GM23248 (cell line): Measurements from ENCODE around the gene RERE. TPM values are rescaled to one million over a fixed set of nuclear protein-coding genes. Genes with fewer than 3 reads are reported as not detected.

Source experiments
- DNase-seq: peaks from one replicate; pipeline ENCODE4 v3.0.0-alpha.2; 2015
- H2AFZ ChIP-seq: fragments of 200-600 bp; sonication (generic); 2 replicates; pipeline ENCODE4 v1.6.1; 2016; ENCODE audit warnings: antibody characterized with exemption
- H3F3A ChIP-seq: fragments of 200-600 bp; sonication (generic); 2 replicates; pipeline ENCODE4 v1.6.1; 2016; ENCODE audit warnings: mild to moderate bottlenecking, antibody characterized with exemption, mixed run types; ENCODE audit not compliant: insufficient read depth
- H3K27ac ChIP-seq: fragments of 200-600 bp; sonication (generic); 2 replicates; pipeline ENCODE4 v1.5.1; 2016; ENCODE audit warnings: mild to moderate bottlenecking
- H3K27me3 ChIP-seq: fragments of 200-600 bp; sonication (generic); replicated peaks from 2 replicates; pipeline ENCODE4 v1.6.1; 2016; ENCODE audit warnings: mild to moderate bottlenecking; ENCODE audit not compliant: insufficient read depth
- H3K36me3 ChIP-seq: fragments of 200-600 bp; sonication (generic); 2 replicates; pipeline ENCODE4 v1.6.1; 2016; ENCODE audit warnings: low read depth, mild to moderate bottlenecking
- H3K4me1 ChIP-seq: fragments of 200-600 bp; sonication (generic); 2 replicates; pipeline ENCODE4 v1.6.1; 2016; ENCODE audit warnings: mild to moderate bottlenecking; ENCODE audit not compliant: insufficient read depth
- H3K4me2 ChIP-seq: fragments of 200-600 bp; sonication (generic); one replicate; pipeline ENCODE4 v1.6.1; 2016; ENCODE audit warnings: mild to moderate bottlenecking; ENCODE audit not compliant: unreplicated experiment
- H3K4me3 ChIP-seq: fragments of 200-600 bp; sonication (generic); 2 replicates; pipeline ENCODE4 v1.5.1; 2016; ENCODE audit warnings: mild to moderate bottlenecking
- H3K79me2 ChIP-seq: fragments of 200-600 bp; sonication (generic); 2 replicates; pipeline ENCODE4 v1.6.1; 2016; ENCODE audit warnings: mild to moderate bottlenecking; ENCODE audit not compliant: insufficient read depth
- H3K9ac ChIP-seq: fragments of 200-600 bp; sonication (generic); 2 replicates; pipeline ENCODE4 v1.6.1; 2016; ENCODE audit warnings: mild to moderate bottlenecking
- H3K9me2 ChIP-seq: fragments of 200-600 bp; sonication (generic); 2 replicates; pipeline ENCODE4 v1.6.1; 2016; ENCODE audit warnings: mixed run types, mild to moderate bottlenecking, moderate library complexity; ENCODE audit not compliant: insufficient read depth
- H3K9me3 ChIP-seq: fragments of 200-600 bp; sonication (generic); one replicate; pipeline ENCODE4 v1.6.1; 2017; ENCODE audit warnings: low read depth
- H4K20me1 ChIP-seq: fragments of 200-600 bp; sonication (generic); 2 replicates; pipeline ENCODE4 v1.6.0; 2016; ENCODE audit not compliant: insufficient read depth
- EZH2 ChIP-seq: fragments of 200-600 bp; sonication (generic); IDR thresholded peaks from 2 replicates; pipeline ENCODE4 v1.6.1; 2018; ENCODE audit warnings: antibody characterized with exemption, mild to moderate bottlenecking; ENCODE audit not compliant: insufficient read depth, poor library complexity, severe bottlenecking
- EZH2phosphoT487 ChIP-seq: fragments of 200-600 bp; sonication (generic); IDR thresholded peaks from 2 replicates; pipeline ENCODE4 v1.6.1; 2018; ENCODE audit warnings: antibody characterized with exemption, moderate library complexity, mild to moderate bottlenecking, low read depth; ENCODE audit not compliant: insufficient read depth
- WGBS, 2 experiments: methylation state at CpG; one replicate each; pipeline ENCODE4 v1.1.6; 2015 to 2017; ENCODE audit warnings: low lambda C conversion rate in 2 of 2, low coverage in 1 of 2; ENCODE audit errors: missing lambda C conversion rate in 2 of 2; 5-methylcytosine and 5-hydroxymethylcytosine counted together
- in situ Hi-C: fragments of 300-500 bp; cut with MboI; formaldehyde crosslinking; loops from 2 replicates; pipeline ENCODE4 v1.15.0; 2020
- polyA plus RNA-seq: library from polyadenylated mRNA; unstranded; fragments of >200 nt; fragmentation: Nextera tagmentation; extraction: Ambion mirVana; gene quantifications from 2 replicates; pipeline ENCODE4 v1.2.1, GENCODE V29; 2016
- total RNA-seq: library from RNA; depleted of rRNA; stranded (reverse); fragments of >200 nt; shearing (Covaris generic); gene quantifications from 2 replicates; pipeline ENCODE4 v1.2.3, GENCODE V29; 2014

The RERE gene
- total and polyA plus RNA-seq, 2 experiments from 2014 or later: 26.0 to 26.2 TPM

DNA sequence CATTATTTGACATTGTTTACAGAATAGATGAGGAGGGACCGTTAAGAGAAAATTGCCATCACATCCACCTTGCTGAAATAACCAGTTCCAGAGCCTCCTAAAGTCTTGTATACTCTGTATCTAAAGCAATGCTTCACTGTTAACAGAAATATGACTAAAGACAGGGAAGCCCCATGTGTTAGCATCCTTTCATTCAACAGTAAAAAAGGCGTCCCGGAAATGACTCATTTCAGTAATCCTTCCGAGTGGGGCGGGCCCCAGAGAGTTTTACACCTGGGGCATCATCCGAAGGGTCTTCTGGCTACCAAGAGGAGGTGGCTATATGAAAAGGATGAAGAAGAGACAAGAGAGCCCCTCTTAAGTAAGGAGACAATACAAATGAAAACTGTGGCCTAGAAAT, 272.4 kb downstream of the RERE start:
- peaks cover 12% of the 10 kb centered on the region for H3K4me1 ChIP-seq
- WGBS, 2 experiments: 96% methylated on average over 6 of the region's 6 CpGs
- no peak overlapping the region for H3K27ac ChIP-seq
- H3K36me3 ChIP-seq: 0 out of 2 replicates have a peak, but pooled peaks cover 3% of the 10 kb centered on the region
- H3K4me2 ChIP-seq: no peak overlapping the region
- H3K4me3 ChIP-seq: no peak overlapping the region
- no peaks in the 10 kb centered on the region for H3K9me3 ChIP-seq
- no peak overlapping the region for H3K9ac ChIP-seq
- H4K20me1 ChIP-seq: no peaks in the 10 kb centered on the region
- peaks cover 16% of the 10 kb centered on the region for H3F3A ChIP-seq
- no peak for DNase-seq
- peaks cover 13% of the 10 kb centered on the region; the same call in 1 of the 2 replicates for H3K79me2 ChIP-seq
- no peaks in the 10 kb centered on the region for H3K27me3 ChIP-seq
- no peaks in the 10 kb centered on the region for H3K9me2 ChIP-seq
- in situ Hi-C loops: no loop called here
- H2AFZ ChIP-seq: no peak overlapping the region
- no peak for TF ChIP-seq EZH2phosphoT487
- TF ChIP-seq EZH2: no peak

DNA sequence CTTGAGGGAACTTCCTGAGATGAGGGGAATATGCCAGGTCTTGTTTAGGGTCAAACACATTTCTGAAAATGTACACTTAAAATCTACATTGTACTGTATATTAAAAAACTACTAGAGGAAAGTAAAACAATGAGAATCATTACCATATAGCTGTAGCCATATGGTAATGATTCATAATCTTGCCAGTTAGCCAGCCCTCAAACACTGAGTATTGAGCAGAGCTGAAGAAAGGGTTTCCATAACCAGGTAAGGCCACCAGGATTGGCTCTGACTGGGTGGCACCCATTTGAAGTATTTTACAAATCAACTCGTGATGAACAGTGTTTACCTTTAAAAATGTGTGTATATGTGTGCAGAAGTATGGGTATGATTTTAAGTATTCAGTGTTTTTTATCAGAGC, 272.8 kb downstream of the RERE start:
- no peak overlapping the region for H3K4me2 ChIP-seq
- in situ Hi-C loops: no loop called here
- H2AFZ ChIP-seq: no peak overlapping the region
- H3K9me2 ChIP-seq: no peaks in the 10 kb centered on the region
- 0 out of 2 replicates have a peak, but pooled peaks cover 3% of the 10 kb centered on the region for H3K36me3 ChIP-seq
- H3K27ac ChIP-seq: no peak overlapping the region
- H3K79me2 ChIP-seq: peaks cover 13% of the 10 kb centered on the region; the same call in 1 of the 2 replicates
- no peaks in the 10 kb centered on the region for H3K9me3 ChIP-seq
- H3K4me1 ChIP-seq: peaks cover 14% of the 10 kb centered on the region
- WGBS, 2 experiments: 95 to 96% methylated on average over 1 of the region's 1 CpG
- H3K4me3 ChIP-seq: no peak overlapping the region
- TF ChIP-seq EZH2 (no peak), EZH2phosphoT487 (no peak)
- H3K27me3 ChIP-seq: no peaks in the 10 kb centered on the region
- no peaks in the 10 kb centered on the region for H4K20me1 ChIP-seq
- no peak for DNase-seq
- peaks cover 17% of the 10 kb centered on the region for H3F3A ChIP-seq
- no peak overlapping the region for H3K9ac ChIP-seq

DNA sequence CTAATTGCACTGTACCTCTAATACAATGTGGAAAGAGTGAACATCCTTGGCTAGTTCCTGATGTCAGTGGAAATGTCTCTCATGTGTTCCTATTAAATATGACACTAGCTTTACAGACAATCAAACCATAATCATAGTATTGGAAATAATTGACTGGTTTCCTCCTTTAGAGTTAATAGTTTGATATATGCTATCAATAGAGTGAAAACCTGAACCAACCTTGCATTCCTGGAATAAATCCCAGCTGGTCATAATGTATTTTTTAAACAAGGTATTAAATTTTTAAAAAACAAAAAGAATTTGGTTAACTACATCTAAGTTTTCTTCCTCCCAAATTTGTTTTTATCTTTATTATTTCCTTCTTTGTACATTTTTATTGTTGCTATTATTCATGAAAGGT, 273.5 kb downstream of the RERE start:
- H3K79me2 ChIP-seq: peaks cover 13% of the 10 kb centered on the region; the same call in 1 of the 2 replicates
- H4K20me1 ChIP-seq: no peaks in the 10 kb centered on the region
- H2AFZ ChIP-seq: no peak overlapping the region
- no peak for DNase-seq
- H3K27me3 ChIP-seq: no peaks in the 10 kb centered on the region
- H3K27ac ChIP-seq: no peak overlapping the region
- no peak overlapping the region for H3K9ac ChIP-seq
- no peak for TF ChIP-seq EZH2
- no peak for TF ChIP-seq EZH2phosphoT487
- 0 out of 2 replicates have a peak, but pooled peaks cover 3% of the 10 kb centered on the region for H3K36me3 ChIP-seq
- in situ Hi-C loops: no loop called here
- H3K4me2 ChIP-seq: no peak overlapping the region
- H3K9me3 ChIP-seq: no peaks in the 10 kb centered on the region
- no peak overlapping the region for H3K4me3 ChIP-seq
- peaks cover 14% of the 10 kb centered on the region for H3K4me1 ChIP-seq
- H3F3A ChIP-seq: peaks cover 17% of the 10 kb centered on the region
- H3K9me2 ChIP-seq: no peaks in the 10 kb centered on the region

DNA sequence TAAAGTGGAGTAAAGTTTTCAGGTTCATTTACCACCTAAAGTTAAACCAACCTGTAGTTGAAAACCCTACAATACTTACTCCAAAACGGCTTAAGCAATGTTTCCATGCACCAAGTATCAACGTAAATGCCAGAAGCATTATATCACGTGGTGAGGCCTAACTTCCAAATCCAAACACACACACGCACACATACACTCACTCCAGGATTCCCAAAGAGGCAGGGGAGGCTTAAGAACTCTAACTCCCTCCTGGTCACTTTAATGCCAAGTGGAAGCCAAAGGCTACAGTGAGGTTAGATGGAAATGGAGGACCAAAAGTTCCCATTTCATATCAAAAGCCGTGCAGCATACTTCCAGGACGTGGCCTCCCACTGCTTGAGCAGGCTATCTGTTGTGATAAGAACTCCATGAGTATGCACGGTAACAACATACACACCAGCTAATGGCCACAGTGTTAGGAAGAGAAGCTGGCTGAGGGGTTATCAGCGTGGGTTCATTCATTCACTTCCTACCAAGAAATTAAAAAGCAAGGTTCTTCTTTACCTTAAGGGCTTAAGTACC, 275.4 kb downstream of the RERE start:
- H2AFZ ChIP-seq: no peak overlapping the region
- H3K9ac ChIP-seq: no peak overlapping the region
- no peak overlapping the region for H3K4me2 ChIP-seq
- 92 to 95% methylated on average over 8 of the region's 8 CpGs for WGBS, 2 experiments
- in situ Hi-C loops: no loop called here
- H4K20me1 ChIP-seq: no peaks in the 10 kb centered on the region
- TF ChIP-seq EZH2 (no peak), EZH2phosphoT487 (no peak)
- no peak overlapping the region for H3K27ac ChIP-seq
- H3K9me2 ChIP-seq: no peaks in the 10 kb centered on the region
- H3F3A ChIP-seq: peaks cover 17% of the 10 kb centered on the region
- H3K36me3 ChIP-seq: 0 out of 2 replicates have a peak, but pooled peaks cover 3% of the 10 kb centered on the region
- peaks cover 8% of the 10 kb centered on the region; the same call in 1 of the 2 replicates for H3K79me2 ChIP-seq
- H3K4me1 ChIP-seq: peaks cover 14% of the 10 kb centered on the region
- no peaks in the 10 kb centered on the region for H3K27me3 ChIP-seq
- no peak overlapping the region for H3K4me3 ChIP-seq
- DNase-seq: no peak
- no peaks in the 10 kb centered on the region for H3K9me3 ChIP-seq
